KOPT-K1 (cell line): ENCODE results near the gene GPR87.

ENCODE experiments used
- H3K27ac ChIP-seq: fragments of 200-600 bp; sonication (generic); 2 replicates; pipeline ENCODE4 v1.5.1; 2016; ENCODE audit warnings: antibody characterized with exemption, mild to moderate bottlenecking, low read depth, low read length; ENCODE audit not compliant: poor library complexity, severe bottlenecking
- H3K36me3 ChIP-seq: fragments of 200-600 bp; sonication (generic); 2 replicates; pipeline ENCODE4 v1.5.1; 2017; ENCODE audit warnings: antibody characterized with exemption, mild to moderate bottlenecking, low read length, moderate library complexity; ENCODE audit not compliant: insufficient read depth
- H3K9me3 ChIP-seq: fragments of 200-600 bp; sonication (generic); 2 replicates; pipeline ENCODE4 v1.5.1; 2017; ENCODE audit warnings: antibody characterized with exemption, low read length, mild to moderate bottlenecking; ENCODE audit not compliant: insufficient read depth, poor library complexity, severe bottlenecking

The GPR87 gene

DNA sequence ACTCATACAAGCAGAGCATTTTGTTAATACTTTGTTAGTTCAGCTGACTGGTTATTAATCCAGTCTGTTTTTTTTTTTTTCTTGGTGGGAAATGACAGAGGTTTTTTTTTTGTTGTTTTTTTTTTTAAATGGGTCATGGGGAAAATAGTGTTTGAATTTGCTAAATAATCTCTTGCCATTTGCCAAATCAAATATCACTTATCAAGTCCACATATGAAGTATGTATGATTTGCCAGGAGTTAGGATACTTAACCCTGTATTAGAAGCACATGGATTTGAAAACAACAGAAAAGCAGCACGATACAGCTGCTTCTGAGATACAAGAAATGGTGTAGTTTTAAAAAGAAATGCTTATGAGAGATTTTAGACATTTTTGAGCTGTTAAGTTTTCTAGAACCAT is 59.9 kb downstream of the GPR87 start:
- 0 out of 2 replicates have a peak, but pooled peaks cover 7% of the 10 kb centered on the region for H3K36me3 ChIP-seq
- no peak overlapping the region for H3K27ac ChIP-seq
- no peaks in the 10 kb centered on the region for H3K9me3 ChIP-seq

DNA sequence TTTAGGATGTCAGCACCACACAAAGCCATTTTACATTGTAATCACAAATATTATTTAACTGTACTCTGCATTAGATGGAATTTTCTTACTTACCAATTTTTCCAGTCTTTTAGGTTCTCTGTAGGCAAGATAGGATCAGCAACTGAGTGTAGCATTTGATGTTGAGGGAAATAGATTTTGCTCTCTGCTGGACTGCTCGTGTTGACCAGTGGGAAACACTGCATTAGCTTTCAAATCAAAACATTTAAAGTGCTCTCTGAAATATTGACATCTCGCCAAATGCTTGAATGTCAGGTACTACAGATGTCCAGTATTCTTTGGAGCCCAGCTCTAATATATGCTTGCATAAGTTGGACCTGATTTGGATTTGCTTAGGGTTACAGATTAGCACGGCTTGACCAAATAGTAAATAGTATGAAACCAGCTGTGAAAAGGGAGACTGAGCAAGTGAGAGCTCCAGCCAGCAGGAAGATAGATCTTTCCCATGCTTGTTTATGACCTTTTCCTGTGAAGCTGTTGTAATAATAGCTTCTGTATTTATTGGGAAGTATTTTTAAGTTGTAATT is 67.8 kb downstream of the GPR87 start:
- Histone ChIP-seq H3K9me3 (peaks cover 4% of the 10 kb centered on the region), H3K36me3 (no peaks in the 10 kb centered on the region), H3K27ac (no peak overlapping the region)
